Brain microvascular endothelial cell (primary cell): ENCODE results near the gene PTHLH.

ENCODE experiments used
- DNase-seq: peaks from one replicate; pipeline ENCODE4 v3.0.0-alpha.2; 2020
- H3K27ac ChIP-seq: fragments of 250-450 bp; sonication (Bioruptor Pico); 2 replicates; pipeline ENCODE4 v1.5.1; 2020; ENCODE audit warnings: mild to moderate bottlenecking, moderate library complexity
- H3K27me3 ChIP-seq: fragments of 250-450 bp; sonication (Bioruptor Pico); replicated peaks from 2 replicates; pipeline ENCODE4 v1.5.1; 2020; ENCODE audit warnings: mild to moderate bottlenecking
- H3K36me3 ChIP-seq: fragments of 250-450 bp; sonication (Bioruptor Pico); replicated peaks from 2 replicates; pipeline ENCODE4 v1.5.1; 2020; ENCODE audit warnings: mild to moderate bottlenecking
- H3K4me3 ChIP-seq: 2 replicates; pipeline ENCODE4 v1.5.1; 2011; ENCODE audit warnings: low read depth, mild to moderate bottlenecking, control low read depth, low read length, moderate library complexity
- CTCF ChIP-seq: IDR thresholded peaks from 2 replicates; pipeline ENCODE4 v1.5.1; 2011; ENCODE audit warnings: low read depth, mild to moderate bottlenecking, moderate library complexity, low read length, control low read depth, inconsistent platforms; ENCODE audit errors: missing control alignments
- in situ Hi-C: cut with HindIII; loops from 2 replicates; pipeline ENCODE4 v1.10.0; 2017; ENCODE audit warnings: low sequenced_read_pairs, low pct_ligation_motif_present

Gene PTHLH

GRCh38 chr12:27964123-27964522, 8.4 kb downstream of the PTHLH start:
- TF ChIP-seq CTCF: no peak
- no peak overlapping the region for H3K4me3 ChIP-seq
- no peaks in the 10 kb centered on the region for H3K36me3 ChIP-seq
- H3K27ac ChIP-seq: no peak overlapping the region
- no peaks in the 10 kb centered on the region for H3K27me3 ChIP-seq
- DNase-seq: no peak
- in situ Hi-C loops: loop anchor here (25.0 kb wide), 1 partner anchor 198 kb away; no protein-coding TSS in a partner anchor

- no peak overlapping the region for H3K27ac ChIP-seq
- no peak for DNase-seq
- in situ Hi-C loops: loop anchor here (25.0 kb wide), 1 partner anchor 201 kb away; no protein-coding TSS in a partner anchor
- TF ChIP-seq CTCF: no peak
- H3K4me3 ChIP-seq: no peak overlapping the region
- no peaks in the 10 kb centered on the region for H3K36me3 ChIP-seq
- no peaks in the 10 kb centered on the region for H3K27me3 ChIP-seq
Measured at GRCh38 chr12:27960821-27961220, 11.7 kb downstream of the PTHLH start.

GRCh38 chr12:27958675-27959074, 13.9 kb downstream of the PTHLH start:
- no peak overlapping the region for H3K4me3 ChIP-seq
- DNase-seq: no peak
- H3K27ac ChIP-seq: no peak overlapping the region
- no peak for TF ChIP-seq CTCF
- in situ Hi-C loops: loop anchor here (25.0 kb wide), 1 partner anchor 204 kb away; no protein-coding TSS in a partner anchor
- no peaks in the 10 kb centered on the region for H3K27me3 ChIP-seq
- H3K36me3 ChIP-seq: no peaks in the 10 kb centered on the region

- Histone ChIP-seq H3K27ac (no peak overlapping the region), H3K27me3 (no peaks in the 10 kb centered on the region), H3K4me3 (no peak overlapping the region), H3K36me3 (no peaks in the 10 kb centered on the region)
- TF ChIP-seq CTCF: no peak
- DNase-seq: no peak
- in situ Hi-C loops: loop anchor here (25.0 kb wide), 1 partner anchor 205 kb away; no protein-coding TSS in a partner anchor
Measured at GRCh38 chr12:27957366-27957765, 15.2 kb downstream of the PTHLH start.

GRCh38 chr12:27953817-27954216, 18.7 kb downstream of the PTHLH start:
- Histone ChIP-seq H3K4me3 (no peak overlapping the region), H3K27me3 (no peaks in the 10 kb centered on the region), H3K27ac (no peak overlapping the region), H3K36me3 (no peaks in the 10 kb centered on the region)
- in situ Hi-C loops: loop anchor here (25.0 kb wide), 1 partner anchor 208 kb away; no protein-coding TSS in a partner anchor
- no peak for DNase-seq
- TF ChIP-seq CTCF: no peak

- in situ Hi-C loops: loop anchor here (25.0 kb wide), 1 partner anchor 209 kb away; no protein-coding TSS in a partner anchor
- no peaks in the 10 kb centered on the region for H3K36me3 ChIP-seq
- H3K4me3 ChIP-seq: no peak overlapping the region
- no peak overlapping the region for H3K27ac ChIP-seq
- no peak for DNase-seq
- H3K27me3 ChIP-seq: no peaks in the 10 kb centered on the region
- TF ChIP-seq CTCF: no peak
Measured at GRCh38 chr12:27953348-27953747, 19.2 kb downstream of the PTHLH start.
